Limb (tissue), 2 donors: ENCODE data around the gene KCNMA1.
"Not testable (repeated sequence)": the region's sequence is repeated elsewhere in the genome, so short reads cannot be mapped to it uniquely, and the experiment has no call there.

ENCODE experiments used
- DNase-seq, 2 donors: peaks; one replicate each; pipeline ENCODE4 v3.0.0-alpha.2; 2016; ENCODE audit errors: extremely low spot score in 2 of 2

The KCNMA1 gene

DNA sequence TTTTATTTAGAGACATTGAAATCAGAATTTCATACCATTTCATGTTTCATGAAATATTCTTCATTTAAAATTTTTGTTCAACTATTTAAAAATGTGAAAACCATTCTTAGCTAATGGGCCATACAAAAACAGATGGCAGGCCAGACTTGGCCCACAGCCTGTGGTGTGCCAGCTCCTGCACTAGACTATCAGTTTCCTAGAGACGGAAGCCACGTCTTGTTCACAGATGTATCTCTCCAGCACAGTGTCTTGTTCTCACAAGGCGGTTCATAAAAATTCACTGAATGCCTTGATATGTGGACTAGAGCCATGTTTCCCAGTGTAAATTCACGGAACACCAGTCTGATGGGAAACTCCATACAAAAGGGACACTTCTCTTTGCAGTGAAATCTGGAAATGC lies 216.0 kb downstream of the KCNMA1 start:
- DNase-seq = peak in 1 of 2 donors; percentile 18

GRCh38 chr10:77420947-77421523 lies 216.6 kb downstream of the KCNMA1 start:
- no peak for DNase-seq

DNA sequence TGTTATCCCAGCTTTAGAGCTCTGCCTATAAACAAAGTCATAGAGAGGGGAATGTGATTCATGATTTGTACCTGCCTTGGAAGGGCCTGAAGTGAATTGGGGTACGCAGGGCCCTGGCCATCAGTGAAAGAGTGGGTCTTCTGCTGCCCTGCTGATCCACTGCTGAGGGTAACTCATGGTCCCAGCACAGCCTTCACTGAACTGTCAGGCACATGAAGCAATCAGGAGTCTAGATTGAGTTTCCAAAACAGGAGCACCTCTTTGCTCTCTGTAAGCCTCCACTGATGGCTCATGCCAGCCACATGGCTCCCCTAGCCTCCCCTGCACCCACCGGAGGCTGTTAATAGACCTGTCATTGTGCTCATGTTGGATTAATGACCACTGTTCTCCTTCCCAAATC lies 217.6 kb downstream of the KCNMA1 start:
- DNase-seq = no peak

DNA sequence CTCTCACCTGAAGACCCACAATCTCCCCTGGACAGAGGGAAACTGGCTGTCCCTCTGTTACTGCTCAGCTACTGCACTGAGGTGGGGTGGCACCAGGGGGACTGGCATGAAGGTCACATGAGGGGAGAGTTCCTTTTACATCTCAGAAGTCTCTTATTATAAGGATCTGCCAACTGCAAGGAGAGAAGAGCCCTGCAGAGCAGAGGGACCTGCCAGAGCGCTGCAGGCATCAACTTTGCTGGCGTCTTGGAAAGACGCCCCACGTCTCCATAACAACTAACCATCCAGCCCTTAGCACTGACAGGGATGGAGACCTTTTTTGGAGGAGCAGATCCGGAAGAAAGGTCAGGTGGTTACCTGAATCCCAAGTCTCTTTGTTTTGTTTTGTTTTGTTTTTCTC lies 218.6 kb downstream of the KCNMA1 start:
- no peak for DNase-seq

- DNase-seq = peak in 1 of 2 donors; percentile 49
Measured at GRCh38 chr10:77417806-77418640, 219.6 kb downstream of the KCNMA1 start.

DNA sequence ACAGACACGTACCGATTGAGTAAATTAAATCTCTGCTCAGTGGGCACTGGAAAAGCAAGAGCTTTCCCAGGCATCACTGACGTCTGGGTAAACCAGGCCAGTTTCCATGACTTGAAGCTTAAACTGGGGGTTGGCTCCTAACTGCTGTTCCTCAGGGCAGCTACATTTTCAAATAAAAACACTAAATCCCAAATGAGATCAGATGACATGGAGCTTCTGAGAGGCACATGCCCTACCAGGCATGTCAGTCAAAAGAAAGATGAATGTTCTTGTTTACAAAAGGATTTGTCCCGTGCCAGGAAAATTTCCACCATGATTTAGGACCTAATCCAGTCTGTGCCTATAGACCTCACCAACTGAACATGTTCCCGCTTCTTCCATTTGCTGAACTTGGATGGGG lies 220.2 kb downstream of the KCNMA1 start:
- DNase-seq = no peak

DNA sequence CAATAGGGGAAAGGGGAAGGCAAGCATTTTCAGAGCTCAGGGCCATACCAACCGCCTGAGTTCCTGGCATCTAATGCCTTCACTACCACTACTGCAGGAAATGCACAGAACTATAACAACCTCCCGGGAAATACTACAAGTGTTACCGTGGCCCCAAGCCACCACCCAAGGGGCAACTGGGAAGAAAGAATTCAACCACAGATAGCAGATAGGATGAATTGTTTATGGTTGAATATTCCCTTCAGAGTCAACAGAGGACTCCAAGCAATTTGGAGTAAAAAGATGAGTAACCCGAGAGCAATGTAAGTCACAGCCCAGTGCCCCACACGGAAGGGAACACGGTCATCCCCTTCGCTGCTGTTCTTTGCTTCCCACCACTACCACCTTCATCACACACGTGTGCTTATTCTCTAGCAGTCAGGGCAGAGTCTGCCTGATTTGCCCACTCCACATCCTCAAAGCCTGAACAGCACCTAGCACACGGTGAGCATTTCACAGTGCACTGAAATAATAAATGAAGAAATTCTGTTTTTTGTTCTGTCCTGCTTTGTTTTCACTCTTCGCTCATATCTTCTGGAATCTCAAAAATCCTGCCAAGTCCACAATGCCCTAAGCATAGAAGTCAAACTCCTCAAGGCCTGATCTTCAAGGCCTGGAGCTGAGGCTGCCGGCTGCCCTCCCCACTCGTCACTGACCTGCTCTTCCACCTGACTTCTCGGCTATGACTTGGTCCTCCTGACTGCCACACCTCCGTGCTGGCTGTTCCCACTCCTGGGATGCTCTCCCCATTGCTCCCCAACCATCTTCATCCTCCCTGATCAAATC lies 221.1 kb downstream of the KCNMA1 start:
- no peak for DNase-seq

GRCh38 chr10:77415313-77415960 lies 222.2 kb downstream of the KCNMA1 start:
- DNase-seq = no peak

GRCh38 chr10:77413231-77413630 lies 224.4 kb downstream of the KCNMA1 start:
- no peak for DNase-seq

DNA sequence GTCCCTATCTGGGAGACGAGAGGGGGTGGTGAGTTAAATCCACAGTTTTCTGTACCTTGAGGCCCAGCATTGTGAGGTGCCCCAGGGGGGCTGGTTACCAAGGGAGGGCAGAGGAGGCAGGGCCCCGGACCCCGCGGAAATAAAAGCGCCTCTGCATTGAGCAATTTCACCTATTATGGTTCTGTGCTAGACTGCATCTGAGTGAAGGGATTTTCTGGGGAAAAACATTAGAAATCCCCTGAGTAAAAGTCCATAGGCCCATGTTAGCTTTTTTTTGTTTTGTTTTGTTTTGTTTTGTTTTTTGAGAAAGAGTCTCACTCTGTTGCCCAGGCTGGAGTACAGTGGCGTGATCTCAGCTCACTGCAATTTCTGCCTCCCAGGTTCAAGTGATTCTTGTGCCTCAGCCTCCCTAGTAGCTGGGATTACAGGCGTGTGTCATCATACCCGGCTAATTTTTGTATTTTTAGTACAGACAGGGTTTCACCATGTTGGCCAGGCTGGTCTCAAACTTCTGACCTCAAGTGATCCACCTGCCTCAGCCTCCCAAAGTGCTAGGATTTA lies 225.0 kb downstream of the KCNMA1 start:
- not testable (repeated sequence) for DNase-seq

- DNase-seq = no peak
Measured at GRCh38 chr10:77411805-77412204, 225.8 kb downstream of the KCNMA1 start.

- DNase-seq = no peak
Measured at GRCh38 chr10:77410523-77410922, 227.1 kb downstream of the KCNMA1 start.

DNA sequence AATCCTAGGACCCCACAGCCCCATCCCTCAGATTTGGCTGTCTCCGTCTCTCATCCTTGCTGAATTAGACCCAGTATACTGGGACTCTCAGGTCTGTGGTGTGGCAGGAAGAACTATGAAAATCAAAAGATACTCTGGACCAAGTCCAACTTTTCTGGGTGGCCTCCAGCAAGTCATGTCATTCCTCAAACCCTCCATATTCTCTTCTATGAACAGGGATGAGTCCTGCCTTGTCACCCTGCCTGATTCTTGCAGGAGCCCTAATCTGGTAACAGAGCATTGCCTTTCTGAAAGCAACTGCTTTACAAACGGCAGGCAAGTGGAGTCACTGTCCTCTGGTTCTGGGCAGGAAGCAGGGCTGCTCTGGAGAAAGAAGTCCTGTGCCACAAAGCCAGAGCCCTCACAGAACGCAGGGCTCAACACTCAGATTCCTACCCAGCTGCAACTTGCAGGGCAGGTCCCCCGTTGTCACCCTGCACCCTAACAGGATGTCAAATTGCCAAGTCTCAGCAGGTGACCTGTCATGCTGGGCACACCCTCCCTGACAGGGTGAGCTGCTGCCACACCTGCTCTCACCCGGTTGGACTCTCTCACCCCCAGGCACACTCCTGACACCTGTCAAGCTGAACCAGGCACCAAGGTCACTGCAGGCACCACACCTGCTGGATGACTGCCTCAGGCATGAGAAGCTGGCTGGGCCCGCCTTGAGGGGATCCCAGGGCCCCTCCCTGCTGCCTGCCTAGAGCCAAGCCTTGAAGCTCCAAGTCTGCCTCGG lies 227.7 kb downstream of the KCNMA1 start:
- DNase-seq = no peak

DNA sequence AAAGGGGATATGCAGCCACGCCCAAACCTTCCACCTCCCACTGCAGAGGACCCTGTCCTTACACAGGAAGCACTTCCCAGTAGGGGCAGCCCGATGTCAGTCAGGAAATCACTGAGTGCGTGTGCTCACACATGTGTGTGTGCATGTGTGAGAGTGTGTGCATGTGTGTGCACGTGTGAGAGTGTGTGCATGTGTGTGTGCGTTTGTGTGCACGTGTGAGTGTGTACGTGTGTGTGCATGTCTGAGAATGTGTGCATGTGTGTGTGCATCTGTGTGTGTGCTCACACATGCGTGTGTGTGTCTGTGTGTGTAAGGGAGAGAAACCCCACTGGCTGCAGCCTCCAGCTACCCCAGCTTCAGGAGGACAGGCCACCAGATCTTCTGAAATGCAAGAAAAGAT lies 229.3 kb downstream of the KCNMA1 start:
- no peak for DNase-seq

- DNase-seq = no peak
Measured at GRCh38 chr10:77406764-77407430, 230.7 kb downstream of the KCNMA1 start.

GRCh38 chr10:77405771-77406241 lies 231.8 kb downstream of the KCNMA1 start:
- no peak for DNase-seq

GRCh38 chr10:77404810-77405209 lies 232.8 kb downstream of the KCNMA1 start:
- DNase-seq = no peak

DNA sequence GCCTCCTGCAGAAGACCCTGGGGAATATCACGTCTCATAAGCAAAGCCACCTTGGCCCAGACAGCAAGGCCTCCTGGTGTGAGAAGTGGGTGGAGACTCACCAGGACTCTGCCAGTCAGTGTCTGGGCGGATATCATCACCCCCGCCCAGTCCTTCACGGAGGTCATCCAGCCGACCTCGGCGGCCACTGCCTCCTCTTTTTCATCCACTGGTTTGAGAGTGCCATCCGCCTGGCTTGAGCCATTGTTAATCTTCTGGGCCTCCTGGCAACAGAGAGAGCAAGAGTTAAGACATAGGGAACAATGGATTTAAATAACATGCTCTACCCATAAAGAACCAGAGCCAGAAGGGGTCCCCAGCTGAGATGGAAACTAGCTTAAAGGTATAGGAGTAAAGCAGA lies 233.8 kb downstream of the KCNMA1 start:
- no peak for DNase-seq

- no peak for DNase-seq
Measured at GRCh38 chr10:77401683-77402082, 235.9 kb downstream of the KCNMA1 start.

- no peak for DNase-seq
Measured at GRCh38 chr10:77400033-77400432, 237.6 kb downstream of the KCNMA1 start.
